GM18951 (cell line): ENCODE data around the gene ARHGAP40.
"Not testable (repeated sequence)": the region's sequence is repeated elsewhere in the genome, so short reads cannot be mapped to it uniquely, and the experiment has no call there.

ENCODE experiments used
- POLR2A ChIP-seq: IDR thresholded peaks from 4 replicates; pipeline ENCODE4 v1.6.1; 2011; ENCODE audit warnings: mild to moderate bottlenecking; ENCODE audit not compliant: insufficient read length, insufficient read depth; ENCODE audit errors: extremely low read depth
- in situ Hi-C: fragments of 300-500 bp; cut with MboI; formaldehyde crosslinking; loops from one replicate; pipeline ENCODE4 v1.12.0; 2022; ENCODE audit warnings: low sequenced_read_pairs, mixed read lengths, inconsistent platforms; ENCODE audit not compliant: unreplicated experiment

ARHGAP40 gene

DNA sequence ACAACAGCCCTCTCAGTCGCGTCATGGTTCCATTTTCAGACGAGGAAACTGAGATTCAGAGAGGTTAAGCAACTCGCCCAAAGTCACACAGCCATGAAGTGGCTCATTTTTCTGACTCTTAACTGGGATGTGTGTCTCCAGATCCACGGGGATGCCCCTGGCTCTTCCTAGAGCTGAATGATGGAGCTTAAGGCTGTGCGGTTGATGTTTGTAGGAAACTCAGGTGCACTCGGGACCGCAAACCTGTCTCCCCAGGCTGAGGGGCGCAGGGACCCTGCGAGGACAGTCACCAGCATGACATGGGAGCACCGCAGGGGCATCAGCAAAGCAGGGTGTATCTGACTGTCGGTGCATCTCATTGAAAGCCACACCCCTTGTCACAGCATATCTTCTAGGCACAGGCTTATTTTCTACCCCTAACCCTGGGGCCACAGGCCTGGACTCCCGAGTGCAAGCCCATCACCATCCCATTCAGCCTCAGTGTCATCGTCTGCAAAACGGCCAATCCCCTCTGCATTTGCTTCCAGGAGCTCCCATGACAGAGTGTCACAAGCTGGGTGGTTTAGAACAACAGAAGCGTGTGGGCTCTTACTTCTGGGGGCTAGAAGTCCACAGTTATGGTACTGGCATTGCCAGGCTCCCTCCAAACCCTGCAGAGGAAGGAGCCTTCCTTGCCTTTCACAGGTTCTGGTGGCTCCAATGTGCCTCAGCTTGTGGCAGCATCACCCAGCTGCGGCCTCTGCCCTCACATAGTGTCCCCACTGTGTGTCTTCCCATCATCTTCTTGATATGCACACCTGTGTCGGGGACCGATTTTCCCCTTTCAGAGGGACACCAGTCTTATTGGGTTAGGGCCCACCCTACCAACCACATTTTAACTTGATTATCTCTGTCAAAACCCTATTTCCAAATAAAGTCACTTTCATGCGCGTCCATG, 9.9 kb upstream of the ARHGAP40 start:
- in situ Hi-C loops, result no loop called here
- no peak for TF ChIP-seq POLR2A

DNA sequence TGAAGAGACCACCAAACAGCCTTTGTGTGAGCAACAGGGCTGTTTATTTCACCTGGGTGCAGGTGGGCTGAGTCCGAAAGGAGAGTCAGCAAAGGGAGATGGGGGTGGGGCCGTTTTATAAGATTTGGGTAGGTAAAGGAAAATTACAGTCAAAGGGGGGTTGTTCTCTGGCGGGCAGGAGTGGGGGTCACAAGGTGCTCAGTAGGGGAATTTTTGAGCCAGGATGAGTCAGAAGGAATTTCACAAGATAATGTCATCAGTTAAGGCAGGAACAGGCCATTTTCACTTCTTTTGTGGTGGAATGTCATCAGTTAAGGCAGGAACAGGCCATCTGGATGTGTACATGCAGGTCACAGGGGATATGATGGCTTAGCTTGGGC, 9.2 kb upstream of the ARHGAP40 start:
- in situ Hi-C loops, result not testable (repeated sequence)

DNA sequence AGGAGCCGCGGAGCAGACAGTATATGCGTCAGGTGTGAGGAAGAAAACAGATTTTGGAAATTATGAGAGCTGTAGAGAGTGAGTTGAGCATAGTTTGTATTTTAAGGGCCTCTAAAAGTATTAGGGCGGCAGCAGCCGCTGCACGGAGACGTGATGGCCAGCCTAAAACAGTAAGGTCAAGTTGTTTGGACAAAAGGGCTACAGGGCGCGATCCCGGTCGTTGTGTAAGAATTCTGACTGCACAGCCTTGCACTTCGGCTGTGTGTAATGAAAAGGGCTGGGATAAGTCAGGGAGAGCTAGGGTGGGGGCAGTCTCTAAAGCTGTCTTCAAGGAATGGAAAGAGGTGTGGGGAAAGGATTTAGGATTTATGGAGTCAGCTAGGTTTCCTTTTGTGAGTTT, 7.3 kb upstream of the ARHGAP40 start:
- in situ Hi-C loops, result not testable (repeated sequence)

DNA sequence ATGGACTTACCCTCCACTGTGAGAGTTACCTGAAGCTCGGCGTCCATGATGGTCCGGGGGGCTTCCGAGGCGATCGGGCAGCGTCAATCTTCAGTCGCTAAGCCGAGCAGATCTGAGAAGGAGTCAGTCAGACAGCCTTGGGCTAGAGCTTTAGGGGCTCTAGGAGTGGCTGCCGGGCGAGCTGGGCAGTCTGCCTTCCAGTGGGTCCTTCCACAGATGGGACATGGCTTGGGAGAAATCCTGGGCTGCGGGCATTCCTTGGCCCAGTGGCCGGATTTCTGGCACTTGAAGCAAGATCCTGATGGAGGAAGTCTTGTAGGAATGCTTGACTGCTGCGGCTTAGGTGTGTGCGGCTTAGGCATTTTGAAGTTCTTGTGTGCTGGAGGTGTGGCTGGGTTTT, 5.7 kb upstream of the ARHGAP40 start:
- in situ Hi-C loops, result not testable (repeated sequence)

DNA sequence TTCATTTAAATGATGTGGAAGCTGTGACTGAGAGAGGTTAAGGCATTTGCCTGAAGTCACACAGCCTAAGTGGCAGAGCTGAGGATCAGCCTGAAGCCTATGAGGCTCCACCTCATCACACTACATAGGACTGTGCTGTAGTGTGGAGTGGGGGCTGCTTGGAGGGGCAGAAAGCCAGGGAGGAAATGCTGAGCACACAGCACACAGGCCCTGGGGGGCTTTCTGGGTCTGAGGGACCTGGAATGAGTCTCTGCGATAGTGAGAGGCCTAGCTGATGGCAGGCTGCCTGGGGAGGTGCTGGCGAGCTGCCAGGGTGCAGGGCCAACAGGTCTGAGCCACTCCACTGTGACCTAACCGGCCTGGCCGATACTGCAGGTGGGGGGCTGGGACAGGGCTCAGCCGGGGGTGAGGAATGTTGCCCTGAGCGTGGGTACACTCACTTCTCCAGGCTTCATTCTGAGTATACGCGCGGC, 2.2 kb upstream of the ARHGAP40 start:
- in situ Hi-C loops, result no loop called here
- no peak for TF ChIP-seq POLR2A

DNA sequence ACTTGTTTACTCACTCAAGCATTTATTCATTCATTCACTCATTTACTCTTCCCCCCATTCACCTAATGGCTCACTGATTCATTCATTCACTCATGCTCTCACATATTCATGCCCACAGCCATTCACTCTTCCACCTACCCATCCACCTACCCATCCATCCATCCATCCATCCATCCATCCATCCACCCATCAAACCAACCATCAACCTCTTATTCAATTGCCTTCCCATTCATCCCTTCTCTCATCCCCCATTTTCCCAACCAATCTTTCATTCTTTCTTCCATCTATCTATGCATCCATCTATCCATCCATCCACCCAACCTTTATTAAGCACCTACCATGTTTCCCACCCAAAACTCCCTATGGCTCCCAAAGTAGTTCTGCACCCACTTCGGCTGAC, 1.6 kb upstream of the ARHGAP40 start:
- TF ChIP-seq POLR2A, result no peak
- in situ Hi-C loops, result no loop called here

DNA sequence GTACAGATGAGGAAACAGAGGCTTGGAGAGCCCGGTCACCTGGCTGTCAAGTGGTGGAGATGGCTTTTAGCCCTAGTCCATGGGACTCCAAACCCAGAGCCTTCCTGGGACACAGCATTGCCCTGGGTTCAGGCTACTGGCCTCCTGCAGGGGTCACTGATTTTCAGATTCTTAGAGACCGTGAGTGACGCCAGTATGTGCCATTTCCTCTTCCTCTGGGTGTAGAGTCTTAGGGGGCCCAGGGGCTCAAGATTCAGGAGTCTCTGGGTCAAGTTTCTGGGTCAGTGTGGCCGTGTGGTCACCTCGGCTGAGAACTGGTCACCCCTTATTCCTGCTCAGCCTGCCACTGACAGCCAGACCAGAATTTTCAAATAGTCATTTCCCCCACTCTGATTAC, 574 bp downstream of the ARHGAP40 start:
- no peak for TF ChIP-seq POLR2A
- in situ Hi-C loops, result no loop called here

DNA sequence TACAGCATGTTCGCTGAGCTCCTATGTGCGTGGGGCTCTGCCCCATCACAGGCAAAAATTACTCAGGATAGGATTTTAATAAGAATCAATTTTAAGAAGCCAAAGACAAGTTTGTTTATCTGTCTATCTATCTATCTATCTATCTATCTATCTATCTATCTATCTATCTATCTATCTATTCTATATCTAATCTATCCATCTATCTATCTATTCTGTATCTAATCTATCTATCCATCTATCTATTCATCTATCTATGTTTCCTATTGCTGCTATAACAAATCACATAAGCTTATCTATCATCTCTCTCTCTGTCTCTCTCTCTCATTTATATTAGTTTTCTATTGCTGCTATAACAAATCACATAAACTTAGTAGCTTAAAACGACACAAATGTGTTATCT, 1.7 kb downstream of the ARHGAP40 start:
- in situ Hi-C loops, result no loop called here
- no peak for TF ChIP-seq POLR2A

DNA sequence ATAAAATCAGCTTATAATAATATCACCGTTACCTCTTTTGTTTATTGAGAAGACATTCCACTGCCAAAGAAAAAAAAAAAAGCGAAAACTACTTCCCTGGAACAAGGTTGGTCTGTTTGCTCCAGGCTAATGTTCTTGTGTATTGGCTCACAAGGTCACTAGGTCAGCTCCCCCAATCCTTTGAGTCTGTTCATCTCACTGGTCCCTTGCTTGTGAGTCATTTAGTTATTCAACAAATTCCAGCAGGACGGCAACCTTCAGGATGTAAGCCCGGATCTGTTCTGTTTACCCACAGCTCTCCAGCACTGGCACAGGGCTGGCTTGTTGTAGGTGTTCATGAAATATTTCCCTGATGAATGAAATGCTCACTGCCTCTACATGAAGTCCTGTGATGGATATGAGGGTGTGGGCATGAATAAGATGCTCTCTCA, 3.3 kb downstream of the ARHGAP40 start:
- in situ Hi-C loops, result no loop called here
- TF ChIP-seq POLR2A, result no peak

DNA sequence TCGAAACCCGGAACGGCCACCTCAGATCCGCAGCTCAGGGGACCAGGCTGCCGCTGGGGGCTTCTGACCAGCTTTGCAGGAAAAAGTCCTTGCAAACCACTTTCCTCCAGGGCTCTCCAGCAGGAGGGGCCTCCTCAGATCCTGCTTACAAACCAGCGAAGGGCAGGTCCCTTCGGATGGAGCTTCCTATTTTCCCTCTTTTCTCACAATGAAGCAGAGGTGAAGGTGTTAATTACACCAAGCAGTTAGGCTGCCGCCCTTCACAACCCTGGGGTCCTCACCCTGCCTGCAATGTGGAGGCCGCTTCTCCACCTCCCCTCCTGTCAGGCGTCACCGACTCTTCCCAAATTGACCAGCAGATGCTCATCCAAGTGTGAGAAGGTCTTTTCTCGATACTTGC, 5.7 kb downstream of the ARHGAP40 start:
- no peak for TF ChIP-seq POLR2A
- in situ Hi-C loops, result no loop called here

DNA sequence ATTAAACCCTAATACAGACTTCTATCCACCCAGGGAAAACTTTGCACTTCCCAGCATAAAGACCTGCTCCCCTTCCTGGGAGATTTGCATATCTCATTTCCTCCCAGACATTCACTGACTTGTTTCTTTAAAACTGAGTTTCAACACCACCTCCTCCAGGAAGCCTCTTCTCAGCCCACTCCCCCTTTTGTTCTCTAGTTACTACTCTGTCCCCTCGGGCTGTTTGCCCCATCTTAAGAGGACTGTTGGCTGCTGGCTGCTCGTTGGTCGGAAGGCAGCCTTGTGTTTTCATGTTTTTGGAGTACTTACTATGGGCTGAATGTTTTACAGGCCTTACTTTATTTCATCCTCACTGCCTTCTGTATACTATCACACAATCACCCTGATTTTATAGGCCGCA, 6.6 kb downstream of the ARHGAP40 start:
- in situ Hi-C loops, result no loop called here
- TF ChIP-seq POLR2A, result no peak

DNA sequence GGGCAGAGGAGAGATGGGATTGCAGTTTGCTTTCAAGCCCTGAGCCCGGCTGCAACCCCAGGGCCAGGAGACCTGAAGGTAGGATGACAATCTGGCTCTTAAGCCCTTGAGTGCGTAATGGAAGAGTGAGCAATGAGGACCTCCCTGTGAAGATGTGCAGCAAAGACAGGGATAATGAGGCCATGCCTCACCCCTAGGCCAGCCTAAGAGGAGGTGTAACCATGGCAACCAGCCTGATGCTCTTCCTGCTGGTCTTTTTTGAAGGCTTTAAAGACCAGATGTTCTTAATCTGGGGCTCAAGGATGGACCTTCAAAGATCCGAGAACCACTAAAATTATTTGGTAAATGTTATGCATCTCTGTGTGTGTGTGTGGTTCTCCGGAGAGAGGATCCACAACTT, 8.2 kb downstream of the ARHGAP40 start:
- in situ Hi-C loops, result no loop called here
- no peak for TF ChIP-seq POLR2A

DNA sequence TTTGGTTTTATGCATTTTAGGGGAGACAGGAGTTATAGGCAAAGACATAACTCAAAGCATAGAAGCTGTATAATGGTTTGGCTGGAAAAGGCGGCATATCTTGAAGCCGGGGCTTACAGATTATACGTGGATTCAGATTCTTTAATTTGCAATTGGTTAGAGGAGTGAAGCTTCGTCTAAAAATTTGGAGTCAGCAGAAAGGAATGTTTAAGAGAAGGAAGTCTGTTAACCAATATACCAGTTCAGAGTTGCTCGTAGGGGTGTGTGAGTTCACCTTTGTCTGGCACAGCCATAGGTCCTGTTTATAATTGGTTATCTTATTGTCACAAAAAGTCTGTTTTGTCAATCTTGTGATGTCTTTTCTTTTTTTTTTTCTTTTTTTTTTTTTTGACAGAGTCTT, 8.9 kb downstream of the ARHGAP40 start:
- no peak for TF ChIP-seq POLR2A
- in situ Hi-C loops, result no loop called here

DNA sequence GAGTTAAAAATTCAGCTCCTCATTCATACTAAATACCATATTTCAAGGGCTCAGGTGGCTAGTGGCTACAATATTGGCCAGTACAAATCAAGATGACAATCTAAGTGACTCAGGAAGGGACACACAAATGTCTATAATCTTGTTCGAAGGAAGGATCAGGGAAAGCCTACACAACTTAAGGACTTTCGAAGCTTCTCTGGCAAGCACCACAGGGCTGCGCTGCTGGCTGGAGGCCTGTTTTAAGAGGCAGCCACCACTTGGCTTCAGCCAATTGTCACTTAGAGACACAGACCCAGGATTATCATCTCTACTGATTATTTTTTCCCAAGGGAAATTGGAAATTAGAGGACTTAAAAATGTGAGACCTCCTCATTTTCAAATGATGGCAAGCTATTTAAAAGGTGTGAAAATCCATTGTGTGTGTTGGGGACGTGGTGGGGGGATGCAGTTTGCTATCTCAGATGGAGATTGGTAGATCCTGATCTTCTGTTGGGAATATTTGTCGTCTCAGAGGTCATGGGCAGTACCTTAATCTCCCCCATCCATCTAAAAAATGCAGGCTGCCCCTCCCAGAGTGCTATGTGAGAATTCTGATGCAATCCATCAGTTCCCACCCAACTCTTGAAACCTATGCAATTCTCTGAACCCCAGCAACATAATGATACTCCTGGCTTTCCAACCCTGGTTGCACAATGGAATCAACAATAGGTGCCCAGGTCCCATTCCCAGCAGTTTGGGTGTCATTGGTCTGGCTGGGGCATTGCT, 11.3 kb downstream of the ARHGAP40 start:
- in situ Hi-C loops, result no loop called here
- no peak for TF ChIP-seq POLR2A
